A549 (cell line): ENCODE measurements around the gene SHANK3. TPM values are rescaled to one million over a fixed set of nuclear protein-coding genes. Genes with fewer than 3 reads are reported as not detected.

Experiments used
- ATAC-seq, 2 experiments: fragments of 200-7000 bp in 1 of 2; fragments of >200 bp in 1 of 2; cut with Nextera tagmentation in 1 of 2; cut with Tn5 transposase in 1 of 2; 3 replicates each; pipeline versions ENCODE4 v1.8.0 to v1.9.1; 2018 to 2020; ENCODE audit warnings: mild to moderate bottlenecking in 1 of 2, moderate library complexity in 1 of 2
- CTCF ChIA-PET: fragments of 300-600 bp; sonication (Branson Sonifier 250); formaldehyde crosslinking; extraction: SDS; loops from one replicate; lab custom pipeline; 2021; ENCODE audit warnings: antibody characterized with exemption, inconsistent platforms; lab: Yijun Ruan, JAX
- POLR2A ChIA-PET: fragments of 350-600 bp; formaldehyde crosslinking; extraction: SDS; loops from one replicate; lab custom pipeline; 2021; ENCODE audit warnings: antibody characterized with exemption, inconsistent platforms; lab: Yijun Ruan, JAX
- DNase-seq, 2 experiments: peaks; one replicate each; pipeline versions ENCODE4 v3.0.0 to v3.0.0-alpha.2; 2011 to 2016; ENCODE audit warnings: low read depth in 1 of 2, low spot score in 1 of 2
- FAIRE-seq: peaks from 2 replicates; lab custom pipeline; 2011; peaks lifted over from hg19 to GRCh38; lab: Jason Lieb, UNC
- H3K27ac ChIP-seq, 2 experiments: fragments of >200 bp; sonication (Bioruptor Twin); formaldehyde crosslinking; 3 replicates each; pipeline ENCODE4 v1.5.1; 2016 to 2017
- H3K4me1 ChIP-seq: fragments of >200 bp; sonication (Bioruptor Twin); formaldehyde crosslinking; 3 replicates; pipeline ENCODE4 v1.6.1; 2016
- H3K4me2 ChIP-seq: fragments of >200 bp; sonication (Bioruptor Twin); formaldehyde crosslinking; 3 replicates; pipeline ENCODE4 v1.6.1; 2016
- H3K4me3 ChIP-seq: fragments of >200 bp; sonication (Bioruptor Twin); formaldehyde crosslinking; 3 replicates; pipeline ENCODE4 v1.5.1; 2016
- H3K9me3 ChIP-seq: fragments of >200 bp; sonication (Bioruptor Twin); formaldehyde crosslinking; 3 replicates; pipeline ENCODE4 v1.6.1; 2016
- BHLHE40 ChIP-seq: IDR thresholded peaks from 2 replicates; pipeline ENCODE4 v1.6.1; 2012; ENCODE audit warnings: low read depth, low read length, inconsistent platforms
- CBX2 ChIP-seq: fragments of 200-600 bp; sonication (generic); IDR thresholded peaks from 2 replicates; pipeline ENCODE4 v1.6.1; 2016; ENCODE audit warnings: low read depth, mild to moderate bottlenecking, borderline replicate concordance
- CBX8 ChIP-seq: fragments of 200-600 bp; sonication (generic); IDR thresholded peaks from 2 replicates; pipeline ENCODE4 v1.6.1; 2016
- CEBPB ChIP-seq, 2 experiments: fragments of >200 bp in 1 of 2; sonication (Bioruptor Twin) in 1 of 2; formaldehyde crosslinking in 1 of 2; IDR thresholded peaks; 2 replicates each; pipeline ENCODE4 v1.6.1; 2012 to 2016
- CHD2 ChIP-seq: fragments of 150-350 bp; IDR thresholded peaks from 2 replicates; pipeline ENCODE4 v1.6.1; 2014; ENCODE audit warnings: low read length; ENCODE audit not compliant: partially characterized antibody
- EHMT2 ChIP-seq: fragments of 200-600 bp; sonication (generic); IDR thresholded peaks from 2 replicates; pipeline ENCODE4 v1.6.1; 2016; ENCODE audit warnings: antibody characterized with exemption, low read depth, mild to moderate bottlenecking, moderate library complexity
- FOSB ChIP-seq: fragments of 250-450 bp; sonication (Bioruptor Pico); IDR thresholded peaks from 2 replicates; pipeline ENCODE4 v1.5.0; 2020; ENCODE audit warnings: mild to moderate bottlenecking, moderate library complexity
- HES2 ChIP-seq: fragments of >200 bp; sonication (Bioruptor Twin); formaldehyde crosslinking; IDR thresholded peaks from 2 replicates; pipeline ENCODE4 v1.6.1; 2016
- HOXB13 ChIP-seq: fragments of 250-450 bp; sonication (Bioruptor Pico); IDR thresholded peaks from 2 replicates; pipeline ENCODE4 v1.5.0; 2020; ENCODE audit warnings: low read depth, mild to moderate bottlenecking, moderate library complexity
- HOXB5 ChIP-seq: fragments of 250-450 bp; sonication (Bioruptor Pico); IDR thresholded peaks from 2 replicates; pipeline ENCODE4 v1.5.0; 2020; ENCODE audit warnings: mild to moderate bottlenecking, moderate library complexity
- NR3C1 ChIP-seq: fragments of >200 bp; sonication (Bioruptor Twin); formaldehyde crosslinking; IDR thresholded peaks from 3 replicates; pipeline ENCODE4 v1.6.1; 2017
- POLR2A ChIP-seq: IDR thresholded peaks from 2 replicates; pipeline ENCODE4 v1.6.1; 2012; ENCODE audit warnings: mild to moderate bottlenecking, low read length
- RAD21 ChIP-seq, 2 experiments: fragments of >200 bp in 1 of 2; sonication (Bioruptor Twin) in 1 of 2; formaldehyde crosslinking in 1 of 2; IDR thresholded peaks in 1 of 2; conservative IDR thresholded peaks in 1 of 2; 2 replicates in 1 of 2; 3 replicates in 1 of 2; pipeline ENCODE4 v1.6.1; 2012 to 2018; ENCODE audit warnings: inconsistent platforms in 1 of 2
- TP53 ChIP-seq: fragments of 250-450 bp; sonication (Bioruptor Pico); IDR thresholded peaks from 2 replicates; pipeline ENCODE4 v1.5.0; 2021; ENCODE audit warnings: mild to moderate bottlenecking, moderate library complexity
- WGBS: methylation state at CpG from one replicate; pipeline ENCODE4 v1.1.6; 2017; ENCODE audit errors: missing lambda C conversion rate; 5-methylcytosine and 5-hydroxymethylcytosine counted together
- polyA minus RNA-seq: library from RNA; depleted of rRNA, polyadenylated mRNA; stranded (reverse); fragments of >200 nt; gene quantifications from 2 replicates; pipeline ENCODE4 v1.2.3, GENCODE V29; 2011; rRNA and poly(A)+ RNA removed
- polyA plus RNA-seq, 4 experiments: library from polyadenylated mRNA; depleted of rRNA in 3 of 4; stranded (reverse); fragments of >200 nt; fragmentation: RNase III in 1 of 4; extraction: RNeasy Plus Mini Kit Qiagen cat#74134 plus additional on column Dnase treatment in 1 of 4; gene quantifications; 2 replicates in 3 of 4; 3 replicates in 1 of 4; pipeline ENCODE4 v1.2.3, GENCODE V29; 2011 to 2017
- TF ChIP-seq, protein P1 (sequence below): IDR thresholded peaks from 2 replicates; pipeline ENCODE4 v1.6.1; 2012; ENCODE audit warnings: low read depth, borderline replicate concordance
- TF ChIP-seq, protein P2 (sequence below): fragments of 250-450 bp; sonication (Bioruptor Pico); IDR thresholded peaks from 2 replicates; pipeline ENCODE4 v1.5.0; 2020; ENCODE audit warnings: low read depth, mild to moderate bottlenecking, moderate library complexity

SHANK3 gene
- polyA plus RNA-seq (2011; rRNA removed) (0.52 and 0.53 TPM in 2 replicates), polyA plus RNA-seq (2017; fragmentation: RNase III; extraction: RNeasy Plus Mini Kit Qiagen cat#74134 plus additional on column Dnase treatment) (2.1 to 2.4 TPM (median 2.3 TPM) in 3 replicates), polyA minus RNA-seq (0.29 and 0.63 TPM in 2 replicates)
- 1.5 and 2.4 TPM in 2 replicates for polyA plus RNA-seq (2012; cell fraction: cytosol; rRNA removed)
- 5.4 and 7.4 TPM in 2 replicates for polyA plus RNA-seq (2012; cell fraction: nucleus; rRNA removed)

- no peak for TF ChIP-seq RAD21 (conservative IDR thresholded peaks at IDR 0.05 in 1 of 2, IDR thresholded peaks at IDR 0.05 in 1 of 2)
- no peak for TF ChIP-seq HOXB13 (CRISPR knock-in tag)
- no peak for TF ChIP-seq POLR2A
- TF ChIP-seq CHD2: no peak
- TF ChIP-seq, protein P1, sequence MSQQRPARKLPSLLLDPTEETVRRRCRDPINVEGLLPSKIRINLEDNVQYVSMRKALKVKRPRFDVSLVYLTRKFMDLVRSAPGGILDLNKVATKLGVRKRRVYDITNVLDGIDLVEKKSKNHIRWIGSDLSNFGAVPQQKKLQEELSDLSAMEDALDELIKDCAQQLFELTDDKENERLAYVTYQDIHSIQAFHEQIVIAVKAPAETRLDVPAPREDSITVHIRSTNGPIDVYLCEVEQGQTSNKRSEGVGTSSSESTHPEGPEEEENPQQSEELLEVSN: no peak
- no peak for TF ChIP-seq BHLHE40
- TF ChIP-seq FOSB (CRISPR knock-in tag): no peak
- TF ChIP-seq CBX8: no peak
- TF ChIP-seq CBX2: no peak
- TF ChIP-seq, protein P2, sequence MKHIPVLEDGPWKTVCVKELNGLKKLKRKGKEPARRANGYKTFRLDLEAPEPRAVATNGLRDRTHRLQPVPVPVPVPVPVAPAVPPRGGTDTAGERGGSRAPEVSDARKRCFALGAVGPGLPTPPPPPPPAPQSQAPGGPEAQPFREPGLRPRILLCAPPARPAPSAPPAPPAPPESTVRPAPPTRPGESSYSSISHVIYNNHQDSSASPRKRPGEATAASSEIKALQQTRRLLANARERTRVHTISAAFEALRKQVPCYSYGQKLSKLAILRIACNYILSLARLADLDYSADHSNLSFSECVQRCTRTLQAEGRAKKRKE (CRISPR knock-in tag): no peak
- no peak for TF ChIP-seq NR3C1
- TF ChIP-seq, all 56 proteins: peak for 0
- ATAC-seq: peak in 1 of 2 experiments; percentile 8; a peak in 2 of 6 replicates
- peak within 1 kb of the TSS; percentile 94 for H3K4me2 ChIP-seq
Measured at GRCh38 chr22:50672471-50673230, at the start of gene SHANK3. Gene SHANK3 (plus strand): TSS chr22:50672823.

DNA sequence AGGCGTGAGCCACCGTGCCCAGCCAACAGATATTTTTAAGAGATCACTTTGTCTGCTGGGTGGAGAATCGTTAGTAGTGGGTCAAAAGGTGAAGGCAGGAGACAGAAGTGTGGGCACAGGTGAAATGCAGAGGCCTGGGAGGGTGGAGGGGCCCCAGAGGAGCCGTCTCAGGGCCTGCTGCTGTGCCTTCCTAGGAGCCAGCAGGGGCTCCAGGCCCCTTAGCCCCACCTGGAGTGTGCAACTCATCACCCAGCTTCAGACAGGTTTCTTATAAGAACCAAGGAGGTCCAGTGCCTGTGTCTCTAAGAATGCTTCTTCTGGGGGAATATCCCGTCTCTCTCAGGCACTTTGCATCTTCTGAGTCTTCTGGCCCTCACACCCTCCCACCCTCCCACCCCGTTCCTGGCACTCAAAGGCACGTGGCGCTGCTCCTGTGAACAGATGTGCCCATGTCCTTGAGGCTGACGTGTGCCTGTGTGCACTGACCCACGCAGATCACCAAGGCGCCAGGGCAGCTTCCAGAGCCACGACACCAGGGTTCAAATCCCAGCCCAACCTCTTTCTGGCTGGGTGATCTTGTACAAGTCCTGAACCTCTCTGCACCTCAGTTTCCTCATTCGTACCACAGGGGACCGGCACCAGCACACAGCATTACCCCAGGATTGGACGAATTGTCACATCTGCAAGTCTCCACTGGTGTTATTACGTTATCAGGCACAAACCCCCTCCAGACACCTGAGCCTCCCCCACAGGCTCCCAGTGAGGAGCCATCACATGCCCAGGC is 48.1 kb upstream of the SHANK3 start:
- Histone ChIP-seq H3K4me2 (no peak overlapping the region), H3K4me1 (peaks cover 19% of the 10 kb centered on the region), H3K27ac (no peak overlapping the region), H3K9me3 (no peaks in the 10 kb centered on the region), H3K4me3 (no peak overlapping the region)
- ATAC-seq (no peak), FAIRE-seq (no peak), DNase-seq (no peak)
- WGBS: 89% methylated on average over 8 of the region's 16 CpGs
- POLR2A ChIA-PET: no interaction called here
- CTCF ChIA-PET: interaction anchor here (1.8 kb wide), 1 partner anchor 70 kb away, joined by 4 read pairs; no protein-coding TSS in a partner anchor
- TF ChIP-seq HES2: no peak
- no peak for TF ChIP-seq HOXB13 (CRISPR knock-in tag)

More at GRCh38 chr22:50672471-50673230, at the start of gene SHANK3:
- peak within 1 kb of the TSS in 1 of 2 experiments; percentile 84; a peak in 3 of 6 replicates for H3K27ac ChIP-seq
- 0 out of 3 replicates have a peak, but pooled peaks cover 6% of the 10 kb centered on the region for H3K4me1 ChIP-seq
- DNase-seq (no peak), FAIRE-seq (no peak)
- peak within 1 kb of the TSS; percentile 58 for H3K4me3 ChIP-seq
- ChIA-PET CTCF (no interaction called here), POLR2A (no interaction called here)
- no peaks in the 10 kb centered on the region for H3K9me3 ChIP-seq
- 87% methylated on average over 14 of the region's 23 CpGs for WGBS

DNA sequence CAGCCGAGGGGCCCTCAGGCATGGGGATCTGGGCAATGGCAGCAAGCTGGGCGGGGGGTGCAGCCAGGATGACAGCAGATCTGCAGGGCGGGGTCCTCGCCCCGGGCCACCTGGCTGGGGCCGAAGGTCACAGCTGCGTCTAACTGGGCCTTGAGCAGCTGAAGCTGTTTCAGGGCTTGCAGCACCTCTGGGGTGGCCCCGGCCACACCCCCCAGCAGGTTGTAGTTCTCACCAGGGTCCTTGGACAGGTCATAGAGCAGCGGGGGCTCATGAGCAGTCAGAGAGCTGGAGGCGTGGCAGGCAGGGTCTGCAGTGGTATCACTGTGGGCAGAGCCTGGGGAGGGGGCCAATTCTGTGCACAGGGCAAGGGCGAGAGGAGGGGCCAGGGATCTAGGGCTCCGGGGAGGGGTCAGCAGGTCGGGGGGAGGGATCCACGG is 47.5 kb upstream of the SHANK3 start:
- H3K27ac ChIP-seq: no peak overlapping the region
- FAIRE-seq (no peak), DNase-seq (no peak), ATAC-seq (no peak)
- ChIA-PET CTCF (interaction anchor here (1.8 kb wide), 1 partner anchor 69 kb away, joined by 4 read pairs; no protein-coding TSS in a partner anchor), POLR2A (no interaction called here)
- WGBS: 80% methylated on average over 1 of the region's 14 CpGs
- no peak for TF ChIP-seq CEBPB (IDR thresholded peaks at IDR 0.05)
- TF ChIP-seq EHMT2: no peak
- TF ChIP-seq, protein P1: no peak
- TF ChIP-seq HOXB5 (CRISPR knock-in tag): no peak
- TF ChIP-seq TP53 (CRISPR knock-in tag): no peak
- no peak overlapping the region for H3K4me3 ChIP-seq
- peaks cover 19% of the 10 kb centered on the region for H3K4me1 ChIP-seq
- H3K9me3 ChIP-seq: no peaks in the 10 kb centered on the region
- H3K4me2 ChIP-seq: no peak overlapping the region
